OCI-LY3 (cell line): ENCODE data around the gene AQP11.
A peak's percentile ranks its signal among the peaks of the same experiment; 100 is the strongest.
"Not testable (repeated sequence)": the region's sequence is repeated elsewhere in the genome, so short reads cannot be mapped to it uniquely, and the experiment has no call there.

Experiments
- H2AFZ ChIP-seq: fragments of 200-600, 300-600 bp; shearing (Covaris generic); 2 replicates; pipeline ENCODE4 v1.6.0; 2014; ENCODE audit warnings: antibody characterized with exemption, low read depth, low read length
- H3K27ac ChIP-seq: fragments of 200-600, 300-600 bp; sonication (generic); 2 replicates; pipeline ENCODE4 v1.5.1; 2014; ENCODE audit warnings: mild to moderate bottlenecking, low read length, moderate library complexity, mixed read lengths
- H3K27me3 ChIP-seq: fragments of 200-600, 300-600 bp; sonication (generic); 2 replicates; pipeline ENCODE4 v1.6.1; 2014; ENCODE audit warnings: low read depth, low read length, mixed read lengths
- H3K36me3 ChIP-seq: fragments of 200-600, 300-600 bp; sonication (generic); replicated peaks from 2 replicates; pipeline ENCODE3; 2014; ENCODE audit warnings: low read depth, low read length, mixed read lengths
- H3K4me1 ChIP-seq: fragments of 300-600, 200-600 bp; sonication (generic); 2 replicates; pipeline ENCODE4 v1.6.1; 2014; ENCODE audit warnings: low read length, mixed read lengths
- H3K4me2 ChIP-seq: fragments of 200-600, 300-600 bp; sonication (generic); 2 replicates; pipeline ENCODE4 v1.6.1; 2014; ENCODE audit warnings: low read length, mixed read lengths
- H3K4me3 ChIP-seq: fragments of 300-600, 200-600 bp; sonication (generic); 2 replicates; pipeline ENCODE4 v1.5.1; 2014; ENCODE audit warnings: antibody characterized with exemption, mild to moderate bottlenecking, low read length, moderate library complexity
- H3K79me2 ChIP-seq: fragments of 300-600, 200-600 bp; shearing (Covaris generic); 2 replicates; pipeline ENCODE4 v1.6.1; 2014; ENCODE audit warnings: mild to moderate bottlenecking, low read length, mixed read lengths
- H3K9ac ChIP-seq: fragments of 300-600, 200-600 bp; shearing (Covaris generic); 2 replicates; pipeline ENCODE4 v1.6.0; 2014; ENCODE audit warnings: mild to moderate bottlenecking, low read length, moderate library complexity
- H3K9me3 ChIP-seq: fragments of 200-600, 300-600 bp; shearing (Covaris generic); 2 replicates; pipeline ENCODE4 v1.6.1; 2014; ENCODE audit warnings: low read length, mixed read lengths; ENCODE audit not compliant: insufficient read depth
- H4K20me1 ChIP-seq: fragments of 200-600, 300-600 bp; sonication (generic); 2 replicates; pipeline ENCODE4 v1.6.1; 2016; ENCODE audit warnings: low read length, mixed read lengths; ENCODE audit not compliant: insufficient read depth
- EZH2phosphoT487 ChIP-seq: fragments of 200-600 bp; shearing (Covaris generic); IDR thresholded peaks from 2 replicates; pipeline ENCODE4 v1.6.1; 2018; ENCODE audit warnings: antibody characterized with exemption, mixed run types, low read depth
- TF ChIP-seq, protein P1 (sequence below): fragments of 200-600, 300-600 bp; sonication (generic); IDR thresholded peaks from 2 replicates; pipeline ENCODE4 v1.5.1; 2014; ENCODE audit warnings: antibody characterized with exemption, low read length, low read depth

Gene AQP11

DNA sequence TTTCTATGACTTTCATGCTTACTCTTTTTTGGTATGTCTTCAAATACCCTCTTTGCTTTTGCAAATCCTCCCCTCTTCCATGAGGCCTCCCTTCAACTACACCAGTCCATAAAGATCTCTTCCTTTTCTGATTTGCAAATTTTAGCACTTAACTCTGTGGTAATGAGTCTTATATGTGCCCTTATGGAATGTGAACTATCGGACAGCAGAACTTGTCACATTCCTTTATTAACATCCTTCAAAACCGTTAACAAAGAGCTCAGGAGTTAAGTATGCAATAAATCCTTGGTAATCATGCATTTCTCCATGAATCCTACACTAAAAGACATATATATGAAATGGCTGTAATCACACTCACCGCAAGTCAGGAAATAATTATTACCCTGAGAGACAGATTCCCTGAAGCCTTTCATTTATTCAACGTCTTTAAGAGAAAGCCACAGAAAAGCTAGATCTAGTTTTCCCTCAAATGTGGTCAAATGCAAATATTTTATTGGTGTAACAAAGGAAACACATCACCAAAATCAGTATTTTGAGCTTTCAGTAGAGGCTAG, 40.5 kb downstream of the AQP11 start:
- Histone ChIP-seq H3K9ac (no peak overlapping the region), H3K4me3 (no peak overlapping the region), H3K79me2 (peaks cover 88% of the 10 kb centered on the region), H4K20me1 (peaks cover 11% of the 10 kb centered on the region; the same call in 1 of the 2 replicates), H3K27me3 (no peaks in the 10 kb centered on the region), H3K27ac (no peak overlapping the region), H3K9me3 (no peaks in the 10 kb centered on the region), H3K4me2 (no peak overlapping the region), H3K4me1 (peaks cover 4% of the 10 kb centered on the region; the same call in 1 of the 2 replicates), H2AFZ (no peak overlapping the region), H3K36me3 (peaks cover 52% of the 10 kb centered on the region)
- TF ChIP-seq, protein P1, sequence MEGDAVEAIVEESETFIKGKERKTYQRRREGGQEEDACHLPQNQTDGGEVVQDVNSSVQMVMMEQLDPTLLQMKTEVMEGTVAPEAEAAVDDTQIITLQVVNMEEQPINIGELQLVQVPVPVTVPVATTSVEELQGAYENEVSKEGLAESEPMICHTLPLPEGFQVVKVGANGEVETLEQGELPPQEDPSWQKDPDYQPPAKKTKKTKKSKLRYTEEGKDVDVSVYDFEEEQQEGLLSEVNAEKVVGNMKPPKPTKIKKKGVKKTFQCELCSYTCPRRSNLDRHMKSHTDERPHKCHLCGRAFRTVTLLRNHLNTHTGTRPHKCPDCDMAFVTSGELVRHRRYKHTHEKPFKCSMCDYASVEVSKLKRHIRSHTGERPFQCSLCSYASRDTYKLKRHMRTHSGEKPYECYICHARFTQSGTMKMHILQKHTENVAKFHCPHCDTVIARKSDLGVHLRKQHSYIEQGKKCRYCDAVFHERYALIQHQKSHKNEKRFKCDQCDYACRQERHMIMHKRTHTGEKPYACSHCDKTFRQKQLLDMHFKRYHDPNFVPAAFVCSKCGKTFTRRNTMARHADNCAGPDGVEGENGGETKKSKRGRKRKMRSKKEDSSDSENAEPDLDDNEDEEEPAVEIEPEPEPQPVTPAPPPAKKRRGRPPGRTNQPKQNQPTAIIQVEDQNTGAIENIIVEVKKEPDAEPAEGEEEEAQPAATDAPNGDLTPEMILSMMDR, result no peak
- no peak for TF ChIP-seq EZH2phosphoT487

DNA sequence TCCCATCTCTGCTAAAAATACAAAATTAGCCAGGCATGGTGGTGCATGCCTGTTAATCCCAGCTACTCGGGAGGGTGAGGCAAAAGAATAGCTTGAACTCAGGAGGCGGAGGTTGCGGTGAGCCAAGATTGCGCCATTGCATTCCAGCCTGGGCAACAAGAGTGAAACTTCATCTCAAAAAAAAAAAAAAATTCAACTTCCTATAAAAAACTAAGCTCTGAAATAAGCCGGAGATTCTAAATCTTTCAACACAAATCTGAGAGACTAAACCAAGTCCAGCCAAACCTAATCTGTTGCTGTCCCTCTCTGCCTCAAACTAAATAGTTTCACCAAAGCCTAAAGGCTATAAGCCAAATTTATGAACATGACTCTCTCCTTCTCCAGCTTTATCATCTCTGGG, 44.2 kb downstream of the AQP11 start:
- peaks cover 11% of the 10 kb centered on the region; the same call in 1 of the 2 replicates for H4K20me1 ChIP-seq
- not testable (repeated sequence) for H3K27me3 ChIP-seq, H3K4me2 ChIP-seq, H3K4me3 ChIP-seq, H3K9me3 ChIP-seq, H3K9ac ChIP-seq, H2AFZ ChIP-seq, H3K27ac ChIP-seq
- H3K4me1 ChIP-seq, result peaks cover 17% of the 10 kb centered on the region
- H3K79me2 ChIP-seq, result peaks cover 94% of the 10 kb centered on the region
- peaks cover 39% of the 10 kb centered on the region for H3K36me3 ChIP-seq

DNA sequence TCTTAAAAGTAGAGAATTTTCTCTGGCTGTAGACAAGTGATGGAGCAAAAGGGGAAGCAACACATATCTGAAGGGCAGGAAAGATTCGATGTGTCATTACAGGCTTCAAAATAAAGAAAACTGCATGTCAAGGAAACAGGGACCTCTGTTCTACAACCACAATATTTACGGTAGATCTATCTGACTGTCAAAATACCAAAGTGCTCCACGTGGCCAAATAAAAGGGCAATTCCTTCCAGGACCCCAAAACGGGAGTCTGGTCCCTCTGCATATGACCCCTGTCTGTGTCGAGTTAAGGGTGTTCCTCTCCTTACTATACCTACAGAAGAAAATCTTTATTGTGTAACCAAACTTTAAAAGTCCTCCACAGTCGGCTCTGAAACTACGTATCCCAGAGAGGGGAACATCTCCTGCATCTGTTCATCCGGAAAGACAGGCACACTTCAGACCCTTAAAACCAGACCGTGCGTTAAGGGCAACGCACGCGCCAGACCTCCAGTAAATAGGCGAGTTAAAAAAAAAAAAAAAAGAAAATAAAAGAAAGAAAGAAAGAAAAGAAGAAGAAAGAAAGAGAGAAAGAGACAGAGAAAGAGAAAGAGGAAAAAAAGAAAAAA, 47.1 kb downstream of the AQP11 start:
- H3K9ac ChIP-seq, result peak overlapping the region; percentile 87
- H3K27me3 ChIP-seq, result no peaks in the 10 kb centered on the region
- H3K4me3 ChIP-seq, result peak overlapping the region; percentile 92
- peaks cover 25% of the 10 kb centered on the region for H3K36me3 ChIP-seq
- peaks cover 65% of the 10 kb centered on the region for H3K79me2 ChIP-seq
- no peaks in the 10 kb centered on the region for H4K20me1 ChIP-seq
- peak overlapping the region; percentile 91 for H3K4me2 ChIP-seq
- peak overlapping the region; percentile 68 for H3K27ac ChIP-seq
- H2AFZ ChIP-seq, result no peak overlapping the region
- H3K9me3 ChIP-seq, result no peaks in the 10 kb centered on the region
- peaks cover 13% of the 10 kb centered on the region for H3K4me1 ChIP-seq
- TF ChIP-seq, protein P1, result no peak

DNA sequence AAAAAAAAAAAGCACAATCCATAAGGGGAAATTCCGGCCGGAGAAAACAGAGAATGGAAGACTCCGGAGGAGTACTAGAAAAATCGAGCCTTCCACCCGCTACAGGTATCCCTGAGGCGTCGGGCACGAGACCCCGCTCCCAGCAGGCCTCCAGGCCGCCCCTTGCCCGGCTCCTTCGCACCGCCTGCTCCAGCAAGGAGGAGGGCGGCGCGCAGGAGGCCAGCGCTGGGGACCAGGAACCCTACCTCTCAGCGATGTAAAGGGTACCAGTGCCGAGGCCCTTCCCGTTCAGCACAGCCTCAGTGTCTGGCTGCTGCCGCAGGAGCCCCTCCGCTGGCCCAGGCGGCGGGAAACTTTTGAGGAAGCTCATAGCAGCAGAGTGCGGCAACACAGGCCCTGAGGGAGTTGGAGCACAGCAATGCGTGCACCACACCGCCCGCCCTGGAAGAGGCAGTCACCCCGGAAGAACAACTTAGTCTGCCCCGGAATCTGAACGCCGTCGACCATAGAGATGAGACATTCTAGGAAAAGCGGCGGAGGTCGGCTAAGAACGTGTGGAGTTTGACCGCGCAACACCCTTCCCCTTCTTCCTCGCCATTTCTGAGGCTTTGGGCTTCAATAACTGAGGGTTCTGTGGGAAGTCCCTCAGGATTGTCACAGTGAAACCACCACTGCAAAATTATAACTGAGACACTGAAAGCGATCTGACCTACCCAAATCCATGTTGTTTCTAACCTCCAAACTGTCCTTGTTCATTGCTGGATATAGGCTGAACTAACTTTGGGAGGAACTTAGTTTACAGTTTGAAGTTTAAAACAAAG, 47.8 kb downstream of the AQP11 start, which contains the start of gene CLNS1A:
Gene CLNS1A, minus strand, starts transcription at position 450 of the 821 bp plus-strand sequence. Its CDS starts 80 bp downstream, at position 370.
- Histone ChIP-seq H3K36me3 (peaks cover 20% of the 10 kb centered on the region), H3K4me3 (peak within 1 kb of the TSS; percentile 92), H4K20me1 (no peaks in the 10 kb centered on the region), H3K27ac (peak within 1 kb of the TSS; percentile 68), H3K27me3 (no peaks in the 10 kb centered on the region), H3K9ac (peak within 1 kb of the TSS; percentile 87), H3K4me2 (peak within 1 kb of the TSS; percentile 91), H2AFZ (peak within 1 kb of the TSS; percentile 99), H3K79me2 (peaks cover 58% of the 10 kb centered on the region), H3K9me3 (no peaks in the 10 kb centered on the region), H3K4me1 (peaks cover 13% of the 10 kb centered on the region)
- TF ChIP-seq EZH2phosphoT487, result no peak
- TF ChIP-seq, protein P1, result no peak
